ENCODE data around the gene TOLLIP. TPM values are rescaled to one million over a fixed set of nuclear protein-coding genes. Genes with fewer than 3 reads are reported as not detected.
A peak's percentile ranks its signal among the peaks of the same experiment; 100 is the strongest.

The TOLLIP gene
- total and polyA plus RNA-seq, 2 of the 8 experiments (the other 6 are each of a cell fraction or from before 2014, with no cell fraction given): 23.7 to 34.7 TPM

GRCh38 chr11:1302461-1303125 lies 6.8 kb downstream of the TOLLIP start:
- Histone ChIP-seq H3K4me3 (ENCODE audit: extremely low read depth in 1 of 4, insufficient read depth in 2 of 4, low read depth in 3 of 4, low read length in 4 of 4) (no peak overlapping the region), H3K23ac (ENCODE audit: insufficient read length) (no peak overlapping the region)
- FAIRE-seq: no peak
- TF ChIP-seq KDM4A (IDR thresholded peaks at IDR 0.05; ENCODE audit: low read depth, low read length, severe bottlenecking): no peak
- TF ChIP-seq CHD2 (IDR thresholded peaks at IDR 0.05; ENCODE audit: low read length): no peak
- TF ChIP-seq CTBP2 (IDR thresholded peaks at IDR 0.05; ENCODE audit: borderline replicate concordance, insufficient read depth, insufficient read length, low read length): no peak
- TF ChIP-seq FOSL1 (IDR thresholded peaks at IDR 0.05; ENCODE audit: insufficient read depth, low read depth, low read length): no peak
- no peak for TF ChIP-seq MAX (IDR thresholded peaks at IDR 0.05)
- TF ChIP-seq TBP (IDR thresholded peaks at IDR 0.05; ENCODE audit: low read depth, low read length): no peak
- TF ChIP-seq YY1 (IDR thresholded peaks at IDR 0.05; ENCODE audit: low read depth, low read length): no peak
- no peak for TF ChIP-seq SIX5 (IDR thresholded peaks at IDR 0.05; ENCODE audit: low read depth, low read length)
- TF ChIP-seq RXRA (IDR thresholded peaks at IDR 0.05; ENCODE audit: insufficient read depth, low read depth, low read length): no peak
- no peak for TF ChIP-seq SP2 (IDR thresholded peaks at IDR 0.05; ENCODE audit: low read length)

More at GRCh38 chr11:1302461-1303125, 6.8 kb downstream of the TOLLIP start:
- peak in 1 of 2 experiments; percentile 36 for DNase-seq (ENCODE audit: low read depth in 1 of 2, low spot score in 2 of 2)
- H3K56ac ChIP-seq (replicated peaks; ENCODE audit: insufficient read length, low read depth, low read length): no peak overlapping the region
- H2AFZ ChIP-seq (ENCODE audit: low read length): no peak overlapping the region
- no peak overlapping the region for H2BK120ac ChIP-seq (replicated peaks; ENCODE audit: low read depth, low read length)
- H3K79me1 ChIP-seq (ENCODE audit: low read depth, low read length): peaks cover 19% of the 10 kb centered on the region
- H2BK12ac ChIP-seq (ENCODE audit: low read depth, low read length): no peak overlapping the region
- peaks cover 3 to 75% of the 10 kb centered on the region in 2 experiments; a peak in 3 of 4 replicates for H3K79me2 ChIP-seq (ENCODE audit: control insufficient read depth in 1 of 2, insufficient read depth in 2 of 2, low read length in 2 of 2)
- no peak overlapping the region for H4K5ac ChIP-seq (ENCODE audit: insufficient read length, low read depth, low read length)
- no peak overlapping the region for H3K4me2 ChIP-seq (ENCODE audit: insufficient read depth in 1 of 2, low read depth in 2 of 2, low read length in 2 of 2)
- H3K36me3 ChIP-seq (ENCODE audit: control insufficient read depth in 2 of 4, insufficient read depth in 4 of 4, low read length in 3 of 4): no peaks in the 10 kb centered on the region
- no peak overlapping the region for H2BK15ac ChIP-seq (ENCODE audit: low read length)
- no peak overlapping the region for H4K8ac ChIP-seq (ENCODE audit: extremely low read depth, insufficient read depth, low read length)
- H3K9ac ChIP-seq (replicated peaks in 1 of 4; ENCODE audit: extremely low read depth in 1 of 4, low read depth in 3 of 4, low read length in 3 of 4): no peak overlapping the region
- no peak overlapping the region for H3K4ac ChIP-seq (replicated peaks; ENCODE audit: insufficient read length, low read depth, low read length)
- no peak overlapping the region for H3K27ac ChIP-seq (ENCODE audit: low read depth, low read length)
- H2BK5ac ChIP-seq (ENCODE audit: low read depth, low read length): 0 out of 2 replicates have a peak overlapping the region, but pooled peaks have one; percentile 24
- no peak overlapping the region for H3K18ac ChIP-seq (ENCODE audit: extremely low read depth, low read length)
- H4K91ac ChIP-seq (replicated peaks; ENCODE audit: insufficient read length, low read length): no peak overlapping the region
- H3K4me1 ChIP-seq (replicated peaks in 1 of 4; ENCODE audit: control insufficient read depth in 3 of 4, insufficient read depth in 4 of 4, low read length in 3 of 4): peaks cover 0 to 9% (median 0%) of the 10 kb centered on the region in 4 experiments; a peak in 3 of 7 replicates
- H3K14ac ChIP-seq (ENCODE audit: insufficient read length): no peak overlapping the region
- ChIA-PET CTCF (ENCODE audit: partially characterized antibody) (interaction anchor here (0.9 to 3.8 kb wide), 5 partner anchors 10 to 522 kb away, joined by 3 to 18 read pairs (median 4); no protein-coding TSS in a partner anchor), POLR2A (ENCODE audit: partially characterized antibody) (no interaction called here)
- 89% methylated on average over 16 of the region's 17 CpGs; no CpG with 5 or more reads in 1 of the 2 experiments for WGBS, 2 experiments (ENCODE audit: extremely low coverage in 1 of 2, insufficient coverage in 1 of 2, insufficient read length in 1 of 2, insufficient replicate concordance in 2 of 2, low coverage in 1 of 2, low lambda C conversion rate in 2 of 2, missing lambda C conversion rate in 1 of 2)
- no peak overlapping the region for H2BK20ac ChIP-seq (ENCODE audit: low read length)
- no peak overlapping the region for H2AK5ac ChIP-seq (ENCODE audit: low read depth, low read length)
- H3K9me3 ChIP-seq (ENCODE audit: insufficient read depth in 2 of 2, low read depth in 1 of 2, low read length in 1 of 2): no peaks in the 10 kb centered on the region
- no peaks in the 10 kb centered on the region for H3K23me2 ChIP-seq (ENCODE audit: low read depth, low read length)
- peaks cover 17 to 36% of the 10 kb centered on the region in 2 experiments for H4K20me1 ChIP-seq (replicated peaks in 1 of 2; ENCODE audit: control insufficient read depth in 1 of 2, insufficient read depth in 2 of 2, low read length in 2 of 2)
- H3K27me3 ChIP-seq (replicated peaks in 1 of 4; ENCODE audit: control insufficient read depth in 3 of 4, extremely low read depth in 1 of 4, insufficient read depth in 3 of 4, low read length in 3 of 4): no peaks in the 10 kb centered on the region
